ENCODE data around the gene PLXDC2.

- TF ChIP-seq POLR2A (IDR thresholded peaks at IDR 0.05) = no peak
- no peak for TF ChIP-seq CTCF (IDR thresholded peaks at IDR 0.05)
These were observed 76.4 kb downstream of the PLXDC2 start for GRCh38 chr10:19892677-19893076.
